Neuronal stem cell (in vitro differentiated cells): ENCODE results near the gene NXPE3.
"Not testable (repeated sequence)": the region's sequence is repeated elsewhere in the genome, so short reads cannot be mapped to it uniquely, and the experiment has no call there.

Experiments
- DNase-seq: peaks from one replicate; pipeline ENCODE4 v3.0.0-alpha.2; 2013; ENCODE audit warnings: low spot score
- H2AFZ ChIP-seq: one replicate; pipeline ENCODE4 v1.6.1; 2013; ENCODE audit warnings: mild to moderate bottlenecking, low read length, inconsistent platforms
- H2AK5ac ChIP-seq: 2 replicates; pipeline ENCODE4 v1.6.1; 2013; ENCODE audit warnings: low read depth, mild to moderate bottlenecking, inconsistent platforms, low read length, moderate library complexity, mixed read lengths
- H2BK120ac ChIP-seq: 2 replicates; pipeline ENCODE4 v1.6.1; 2013; ENCODE audit warnings: low read depth, mild to moderate bottlenecking, inconsistent platforms, low read length, moderate library complexity, mixed read lengths
- H2BK12ac ChIP-seq: one replicate; pipeline ENCODE4 v1.6.1; 2013; ENCODE audit warnings: low read length, inconsistent platforms
- H2BK15ac ChIP-seq: 2 replicates; pipeline ENCODE4 v1.6.1; 2013; ENCODE audit warnings: mild to moderate bottlenecking, low read length, inconsistent platforms, mixed read lengths
- H2BK5ac ChIP-seq: one replicate; pipeline ENCODE4 v1.6.1; 2013; ENCODE audit warnings: inconsistent platforms, mild to moderate bottlenecking, low read length, moderate library complexity
- H3K14ac ChIP-seq: one replicate; pipeline ENCODE4 v1.6.1; 2013; ENCODE audit warnings: low read length, inconsistent platforms
- H3K18ac ChIP-seq: 2 replicates; pipeline ENCODE4 v1.6.1; 2013; ENCODE audit warnings: low read length, inconsistent platforms
- H3K23ac ChIP-seq: 2 replicates; pipeline ENCODE4 v1.6.1; 2013; ENCODE audit warnings: low read depth, mild to moderate bottlenecking, mixed read lengths, low read length, inconsistent platforms; ENCODE audit not compliant: poor library complexity
- H3K27ac ChIP-seq: replicated peaks from 3 replicates; pipeline ENCODE4 v1.5.1; 2013; ENCODE audit warnings: low read length, inconsistent platforms
- H3K27me3 ChIP-seq, 3 experiments: 2 replicates each; pipeline ENCODE4 v1.6.1; 2013; ENCODE audit warnings: low read length in 3 of 3, mild to moderate bottlenecking in 2 of 3, inconsistent platforms in 1 of 3, low read depth in 1 of 3, mixed read lengths in 1 of 3, moderate library complexity in 1 of 3; ENCODE audit not compliant: control insufficient read depth in 3 of 3, insufficient read depth in 3 of 3
- H3K36me3 ChIP-seq, 2 donors: replicated peaks in 1 of 2; 2 replicates each; pipeline ENCODE4 v1.6.1; 2013; ENCODE audit warnings: low read length in 2 of 2; ENCODE audit not compliant: control insufficient read depth in 2 of 2, insufficient read depth in 2 of 2
- H3K4ac ChIP-seq: 2 replicates; pipeline ENCODE4 v1.6.1; 2013; ENCODE audit warnings: inconsistent platforms, mild to moderate bottlenecking, low read length, moderate library complexity
- H3K4me1 ChIP-seq, 2 donors: 1 replicate in 1 of 2; 2 replicates in 1 of 2; pipeline ENCODE4 v1.6.1; 2013; ENCODE audit warnings: low read length in 2 of 2, low read depth in 1 of 2; ENCODE audit not compliant: control insufficient read depth in 2 of 2, insufficient read depth in 1 of 2
- H3K4me2 ChIP-seq: one replicate; pipeline ENCODE4 v1.6.1; 2013; ENCODE audit warnings: mild to moderate bottlenecking, low read length, inconsistent platforms; ENCODE audit not compliant: insufficient read depth, poor library complexity, severe bottlenecking
- H3K4me3 ChIP-seq, 2 donors: 2 replicates each; pipeline ENCODE4 v1.5.1; 2013; ENCODE audit warnings: low read length in 2 of 2, mild to moderate bottlenecking in 2 of 2, inconsistent platforms in 1 of 2, moderate library complexity in 1 of 2
- H3K79me1 ChIP-seq: one replicate; pipeline ENCODE4 v1.6.1; 2013; ENCODE audit warnings: low read depth, mild to moderate bottlenecking, inconsistent platforms, low read length, moderate library complexity
- H3K9ac ChIP-seq: one replicate; pipeline ENCODE4 v1.6.1; 2013; ENCODE audit warnings: mild to moderate bottlenecking, low read depth, low read length, inconsistent platforms; ENCODE audit not compliant: poor library complexity
- H3K9me3 ChIP-seq, 2 donors: replicated peaks in 1 of 2; 2 replicates each; pipeline versions ENCODE3 to v1.6.1; 2013; ENCODE audit warnings: low read length in 2 of 2, mild to moderate bottlenecking in 2 of 2, inconsistent platforms in 1 of 2, low read depth in 1 of 2, mixed read lengths in 1 of 2, moderate library complexity in 1 of 2; ENCODE audit not compliant: control insufficient read depth in 2 of 2, insufficient read depth in 1 of 2
- H4K8ac ChIP-seq: one replicate; pipeline ENCODE4 v1.6.1; 2013; ENCODE audit warnings: low read depth, mild to moderate bottlenecking, inconsistent platforms, low read length, moderate library complexity
- H4K91ac ChIP-seq: one replicate; pipeline ENCODE4 v1.6.1; 2013; ENCODE audit warnings: low read length, low read depth, mild to moderate bottlenecking, inconsistent platforms; ENCODE audit not compliant: poor library complexity
- WGBS, 2 donors: extraction: QIAGEN DNeasy Blood & Tissue Kit; methylation state at CpG; one replicate each; pipeline ENCODE4 v1.1.7; 2013; ENCODE audit warnings: missing lambda C conversion rate in 2 of 2, mixed read lengths in 1 of 2; ENCODE audit not compliant: insufficient read length in 2 of 2, insufficient replicate concordance in 1 of 2; ENCODE audit errors: extremely low coverage in 2 of 2; 5-methylcytosine and 5-hydroxymethylcytosine counted together

Gene NXPE3

DNA sequence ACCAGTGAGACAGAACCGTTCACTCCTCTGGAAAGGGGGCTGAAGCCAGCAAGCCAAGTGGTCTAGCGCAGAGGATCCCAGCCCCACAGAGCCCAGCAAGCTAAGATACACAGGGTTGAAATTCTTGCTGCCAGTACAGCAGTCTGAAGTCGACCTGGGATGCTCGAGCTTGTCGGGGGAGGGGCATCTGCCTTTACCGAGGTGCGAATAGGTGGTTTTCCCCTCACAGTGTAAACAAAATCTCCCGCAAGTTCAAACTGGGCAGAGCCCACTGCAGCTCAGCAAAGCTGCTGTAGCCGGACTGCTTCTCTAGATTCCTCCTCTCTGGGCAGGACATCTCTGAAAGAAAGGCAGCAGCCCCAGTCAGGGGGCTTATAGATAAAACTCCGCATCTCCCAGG is 43.2 kb upstream of the NXPE3 start:
- no peaks in the 10 kb centered on the region for H3K4me1 ChIP-seq
- no peak overlapping the region for H3K18ac ChIP-seq
- H2BK12ac ChIP-seq = no peak overlapping the region
- H4K91ac ChIP-seq = no peak overlapping the region
- no peaks in the 10 kb centered on the region for H3K79me1 ChIP-seq
- no peak overlapping the region for H3K9ac ChIP-seq
- H3K27me3 ChIP-seq = no peaks in the 10 kb centered on the region
- no peak overlapping the region for H4K8ac ChIP-seq
- no peak overlapping the region for H2BK15ac ChIP-seq
- no peak overlapping the region for H3K27ac ChIP-seq
- WGBS, 2 donors = no CpG with 5 or more reads among the region's 10 CpGs
- H3K4ac ChIP-seq = no peak overlapping the region
- H3K4me2 ChIP-seq = no peak overlapping the region
- H2AK5ac ChIP-seq = no peak overlapping the region
- peaks cover 20 to 46% of the 10 kb centered on the region in 2 donors for H3K9me3 ChIP-seq
- H3K36me3 ChIP-seq = peaks cover 43 to 79% of the 10 kb centered on the region in 2 donors
- no peak overlapping the region for H3K23ac ChIP-seq
- DNase-seq = no peak
- no peak overlapping the region for H2BK120ac ChIP-seq
- no peak overlapping the region for H3K4me3 ChIP-seq
- no peak overlapping the region for H2BK5ac ChIP-seq
- H3K14ac ChIP-seq = no peak overlapping the region
- no peak overlapping the region for H2AFZ ChIP-seq

DNA sequence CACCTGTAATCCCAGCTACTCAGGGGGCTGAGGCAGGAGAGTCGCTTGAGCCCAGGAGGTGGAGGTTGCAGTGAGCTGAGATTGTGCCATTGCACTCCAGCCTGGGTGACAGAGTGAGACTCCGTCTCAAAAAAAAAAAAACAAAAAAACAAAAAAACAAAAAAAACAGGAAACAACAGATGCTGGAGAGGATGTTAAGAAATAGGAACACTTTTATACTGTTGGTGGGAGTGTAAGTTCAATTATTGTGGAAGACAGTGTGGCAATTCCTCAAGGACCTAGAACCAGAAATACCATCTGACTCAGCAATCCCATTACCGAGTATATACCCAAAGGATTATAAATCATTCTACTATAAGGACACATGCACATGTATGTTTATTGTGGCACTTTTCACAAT is 37.1 kb upstream of the NXPE3 start:
- not testable (repeated sequence) for H3K79me1 ChIP-seq, H2AK5ac ChIP-seq, H2BK5ac ChIP-seq, H3K4me1 ChIP-seq, H4K91ac ChIP-seq, H3K4me3 ChIP-seq, H3K4ac ChIP-seq, H2BK12ac ChIP-seq, H3K23ac ChIP-seq, DNase-seq, H3K18ac ChIP-seq, H3K27me3 ChIP-seq, H2BK15ac ChIP-seq, H3K9ac ChIP-seq, H2AFZ ChIP-seq, H2BK120ac ChIP-seq, H3K4me2 ChIP-seq, H3K27ac ChIP-seq, H4K8ac ChIP-seq, H3K14ac ChIP-seq
- no CpG with 5 or more reads among the region's 3 CpGs for WGBS, 2 donors
- Histone ChIP-seq H3K9me3 (peaks cover 0 to 14% of the 10 kb centered on the region in 2 donors), H3K36me3 (peaks cover 0 to 48% of the 10 kb centered on the region in 2 donors)

DNA sequence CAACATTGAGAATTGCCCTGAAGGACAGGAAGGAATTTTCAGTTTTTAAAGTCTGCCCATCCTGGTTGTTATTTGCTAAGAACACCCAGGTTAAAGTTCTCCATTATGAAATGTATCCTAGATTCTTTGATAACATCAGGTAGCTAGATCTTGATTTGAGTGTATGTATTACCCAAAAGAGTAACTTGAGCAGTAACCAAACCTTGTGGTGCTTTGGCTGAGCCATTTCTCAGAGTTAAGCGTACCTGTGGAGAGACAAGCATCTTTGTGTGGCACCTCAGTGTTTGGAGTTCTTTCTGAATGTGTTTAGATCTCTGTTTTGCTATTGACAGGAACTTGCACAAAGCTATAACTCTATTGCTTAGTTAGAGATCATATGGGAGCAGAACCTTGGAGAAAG is 34.2 kb upstream of the NXPE3 start:
- no CpG with 5 or more reads among the region's 1 CpG for WGBS, 2 donors
- H3K18ac ChIP-seq = no peak overlapping the region
- no peak overlapping the region for H2BK120ac ChIP-seq
- H3K4ac ChIP-seq = no peak overlapping the region
- H3K9ac ChIP-seq = no peak overlapping the region
- H3K79me1 ChIP-seq = no peaks in the 10 kb centered on the region
- H3K23ac ChIP-seq = no peak overlapping the region
- H4K8ac ChIP-seq = no peak overlapping the region
- no peak overlapping the region for H3K27ac ChIP-seq
- no peak overlapping the region for H2AK5ac ChIP-seq
- no peak overlapping the region for H3K14ac ChIP-seq
- no peak overlapping the region for H2AFZ ChIP-seq
- H3K36me3 ChIP-seq = peaks cover 0 to 32% of the 10 kb centered on the region in 2 donors
- H2BK12ac ChIP-seq = no peak overlapping the region
- no peak overlapping the region for H3K4me2 ChIP-seq
- no peaks in the 10 kb centered on the region for H3K27me3 ChIP-seq
- peaks cover 0 to 10% of the 10 kb centered on the region in 2 donors for H3K9me3 ChIP-seq
- no peaks in the 10 kb centered on the region for H3K4me1 ChIP-seq
- H2BK5ac ChIP-seq = no peak overlapping the region
- H2BK15ac ChIP-seq = no peak overlapping the region
- H3K4me3 ChIP-seq = no peak overlapping the region
- no peak for DNase-seq
- no peak overlapping the region for H4K91ac ChIP-seq

DNA sequence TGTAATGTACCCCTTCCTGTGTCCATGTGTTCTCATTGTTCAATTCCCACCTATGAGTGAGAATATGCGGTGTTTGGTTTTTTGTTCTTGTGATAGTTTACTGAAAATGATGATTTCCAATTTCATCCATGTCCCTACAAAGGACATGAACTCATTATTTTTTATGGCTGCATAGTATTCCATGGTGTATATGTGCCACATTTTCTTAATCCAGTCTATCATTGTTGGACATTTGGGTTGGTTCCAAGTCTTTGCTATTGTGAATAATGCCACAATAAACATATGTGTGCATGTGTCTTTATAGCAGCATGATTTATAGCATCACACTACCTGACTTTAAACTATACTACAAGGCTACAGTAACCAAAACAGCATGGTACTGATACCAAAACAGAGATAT is 33.1 kb upstream of the NXPE3 start:
- H3K27me3 ChIP-seq, H4K91ac ChIP-seq, H2BK12ac ChIP-seq, H3K9ac ChIP-seq, H3K14ac ChIP-seq, H2BK15ac ChIP-seq, H3K4me2 ChIP-seq, H3K79me1 ChIP-seq, DNase-seq, H2AFZ ChIP-seq, H2BK120ac ChIP-seq, H3K18ac ChIP-seq, H4K8ac ChIP-seq, H2AK5ac ChIP-seq, H3K4me1 ChIP-seq, H3K27ac ChIP-seq, H3K4me3 ChIP-seq, H2BK5ac ChIP-seq, H3K23ac ChIP-seq, H3K4ac ChIP-seq: not testable (repeated sequence)
- WGBS, 2 donors = no CpG with 5 or more reads among the region's 1 CpG
- Histone ChIP-seq H3K36me3 (peaks cover 0 to 32% of the 10 kb centered on the region in 2 donors), H3K9me3 (peaks cover 0 to 10% of the 10 kb centered on the region in 2 donors)
